Breast epithelium (tissue), 4 donors: ENCODE measurements around the gene IDE. TPM values are rescaled to one million over a fixed set of nuclear protein-coding genes. Genes with fewer than 3 reads are reported as not detected.
"Not testable (repeated sequence)": the region's sequence is repeated elsewhere in the genome, so short reads cannot be mapped to it uniquely, and the experiment has no call there.

Experiments used
- DNase-seq, 2 donors: peaks; one replicate each; pipeline ENCODE4 v3.0.0-alpha.2; 2019; ENCODE audit warnings: low spot score in 2 of 2
- H3K27ac ChIP-seq, 2 donors: fragments of 200-600 bp; sonication (generic) in 1 of 2; one replicate each; pipeline ENCODE4 v1.5.1; 2016 to 2019; ENCODE audit warnings: mild to moderate bottlenecking in 1 of 2
- H3K27me3 ChIP-seq, 2 donors: fragments of 200-600 bp; sonication (generic) in 1 of 2; one replicate each; pipeline versions ENCODE4 v1.5.1 to v1.6.0; 2017 to 2019; ENCODE audit warnings: control low read depth in 1 of 2, mild to moderate bottlenecking in 1 of 2
- H3K36me3 ChIP-seq: fragments of 200-600 bp; one replicate; pipeline ENCODE4 v1.5.1; 2019
- H3K4me1 ChIP-seq, 2 donors: fragments of 200-600 bp; sonication (generic); one replicate each; pipeline ENCODE4 v1.5.1; 2016 to 2019; ENCODE audit warnings: control low read depth in 1 of 2
- H3K4me3 ChIP-seq, 3 donors: fragments of 200-600 bp; sonication (generic); 1 replicate in 2 of 3; 2 replicates in 1 of 3; pipeline ENCODE4 v1.5.1; 2016 to 2019; ENCODE audit warnings: mild to moderate bottlenecking in 3 of 3, moderate library complexity in 2 of 3
- H3K9me3 ChIP-seq, 2 donors: fragments of 200-600 bp; sonication (generic) in 1 of 2; one replicate each; pipeline ENCODE4 v1.5.1; 2016 to 2019; ENCODE audit warnings: control low read depth in 1 of 2
- POLR2A ChIP-seq: fragments of 450-650 bp; IDR thresholded peaks from one replicate; pipeline ENCODE4 v1.6.1; 2016; ENCODE audit warnings: antibody characterized with exemption, mild to moderate bottlenecking, moderate library complexity
- POLR2AphosphoS5 ChIP-seq, 3 donors: sonication (generic); formaldehyde crosslinking; IDR thresholded peaks; one replicate each; pipeline ENCODE4 v1.6.1; 2017; ENCODE audit warnings: antibody characterized with exemption in 3 of 3
- intact Hi-C: fragments of 100-400 bp; cut with DNase I; formaldehyde crosslinking; loops from one replicate; pipeline ENCODE4 v1.15.1; 2023; ENCODE audit warnings: low total_unique reads
- total RNA-seq, 3 donors: library from RNA; depleted of rRNA; stranded (reverse); fragments of >200 nt; gene quantifications; one replicate each; pipeline ENCODE4 v1.1.0, GENCODE V29; 2016
- TF ChIP-seq, protein P1 (sequence below), 3 donors: fragments of 450-650 bp; IDR thresholded peaks; one replicate each; pipeline ENCODE4 v1.5.1; 2016 to 2017; ENCODE audit warnings: antibody characterized with exemption in 3 of 3, mild to moderate bottlenecking in 3 of 3, moderate library complexity in 3 of 3

IDE gene
- total RNA-seq, 3 donors from 2014 or later, result 24.0 to 39.5 (median 29.2) TPM

DNA sequence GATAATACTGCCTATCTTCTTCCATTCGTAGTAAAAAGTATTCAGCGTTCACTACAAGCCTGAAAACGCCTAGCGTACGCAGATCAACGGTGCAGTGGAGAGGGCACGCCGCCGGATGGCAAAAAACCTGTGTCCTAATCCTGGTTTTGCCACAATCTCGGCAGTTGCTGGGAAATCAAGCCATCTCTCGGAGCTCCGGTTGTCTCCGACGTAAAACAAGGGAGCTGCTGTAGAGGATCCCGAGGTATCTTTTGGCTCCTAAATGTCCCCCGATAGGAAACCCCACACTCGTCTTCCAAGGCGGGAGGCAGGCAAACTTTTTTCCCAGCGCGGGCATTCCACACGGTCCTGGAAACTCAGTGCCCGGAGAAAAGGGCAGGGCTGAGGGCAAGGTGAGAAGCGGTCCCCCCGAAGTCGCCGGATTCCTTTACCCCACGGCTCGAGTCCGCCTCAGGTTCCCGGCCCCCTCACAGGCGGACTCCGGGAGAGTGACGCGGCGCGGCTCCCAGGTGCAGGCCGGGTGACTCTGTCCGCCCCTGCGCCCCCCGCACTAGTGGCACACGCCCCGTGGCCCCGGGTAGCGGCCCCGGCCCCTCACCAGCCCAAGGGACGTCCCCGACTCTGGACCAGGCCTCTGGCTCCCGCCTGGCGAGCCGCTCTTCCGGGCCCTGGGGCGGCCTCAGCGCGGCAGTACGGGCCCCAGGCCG, 649 bp downstream of the IDE start:
- intact Hi-C loops, result no loop called here
- peak overlapping the region; percentile 91 to 96 for H3K27ac ChIP-seq
- no peak for DNase-seq

DNA sequence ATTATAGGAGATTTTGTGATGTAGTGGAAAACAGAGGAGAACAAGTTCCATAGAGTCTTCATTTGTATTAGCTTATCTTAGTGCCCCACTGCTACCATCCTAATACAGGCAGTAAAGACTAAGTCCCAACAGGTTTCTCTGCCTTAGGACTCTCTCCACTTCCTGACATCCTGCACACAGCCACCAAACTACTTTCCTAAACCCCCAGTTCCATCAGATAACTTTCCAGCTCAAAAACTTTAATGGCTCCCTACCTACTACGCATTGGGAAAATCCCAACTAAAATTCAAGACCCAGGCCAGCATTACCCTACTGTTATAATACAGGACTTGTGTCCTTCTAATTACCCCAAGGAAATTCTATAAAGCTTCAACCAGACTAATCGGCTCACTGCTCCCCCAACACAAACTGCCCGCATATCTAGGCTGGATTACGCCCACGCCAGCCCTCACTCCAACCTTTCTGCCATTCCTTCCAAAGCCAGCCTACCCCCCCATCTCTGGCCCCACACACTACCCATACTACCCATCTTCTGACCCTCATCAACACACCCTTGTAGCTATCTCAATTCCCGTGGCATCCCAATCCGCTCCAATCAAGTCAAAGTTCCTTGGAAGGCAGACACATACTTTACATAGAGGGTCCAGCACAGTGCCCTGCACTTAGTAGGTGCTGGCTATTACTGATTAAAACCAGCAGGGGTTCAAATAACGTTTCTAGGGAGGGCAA, 1.4 kb downstream of the IDE start:
- Histone ChIP-seq H3K4me3 (peak overlapping the region; percentile 82 to 91 (median 88)), H3K4me1 (no peaks in the 10 kb centered on the region), H3K36me3 (no peaks in the 10 kb centered on the region), H3K27me3 (no peaks in the 10 kb centered on the region), H3K9me3 (no peaks in the 10 kb centered on the region), H3K27ac (peak overlapping the region; percentile 91 to 96)
- intact Hi-C loops, result no loop called here
- DNase-seq, result no peak
- TF ChIP-seq POLR2A (no peak), POLR2AphosphoS5 (IDR thresholded peaks at IDR 0.05) (no peak)
- TF ChIP-seq, protein P1, sequence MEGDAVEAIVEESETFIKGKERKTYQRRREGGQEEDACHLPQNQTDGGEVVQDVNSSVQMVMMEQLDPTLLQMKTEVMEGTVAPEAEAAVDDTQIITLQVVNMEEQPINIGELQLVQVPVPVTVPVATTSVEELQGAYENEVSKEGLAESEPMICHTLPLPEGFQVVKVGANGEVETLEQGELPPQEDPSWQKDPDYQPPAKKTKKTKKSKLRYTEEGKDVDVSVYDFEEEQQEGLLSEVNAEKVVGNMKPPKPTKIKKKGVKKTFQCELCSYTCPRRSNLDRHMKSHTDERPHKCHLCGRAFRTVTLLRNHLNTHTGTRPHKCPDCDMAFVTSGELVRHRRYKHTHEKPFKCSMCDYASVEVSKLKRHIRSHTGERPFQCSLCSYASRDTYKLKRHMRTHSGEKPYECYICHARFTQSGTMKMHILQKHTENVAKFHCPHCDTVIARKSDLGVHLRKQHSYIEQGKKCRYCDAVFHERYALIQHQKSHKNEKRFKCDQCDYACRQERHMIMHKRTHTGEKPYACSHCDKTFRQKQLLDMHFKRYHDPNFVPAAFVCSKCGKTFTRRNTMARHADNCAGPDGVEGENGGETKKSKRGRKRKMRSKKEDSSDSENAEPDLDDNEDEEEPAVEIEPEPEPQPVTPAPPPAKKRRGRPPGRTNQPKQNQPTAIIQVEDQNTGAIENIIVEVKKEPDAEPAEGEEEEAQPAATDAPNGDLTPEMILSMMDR (IDR thresholded peaks at IDR 0.05), result no peak

More for the DNA sequence above, 649 bp downstream of the IDE start:
- TF ChIP-seq, protein P1 (IDR thresholded peaks at IDR 0.05), result peak in 2 of 3 donors; percentile 11 to 39
- no peak for TF ChIP-seq POLR2A
- Histone ChIP-seq H3K27me3 (no peaks in the 10 kb centered on the region), H3K4me1 (no peaks in the 10 kb centered on the region), H3K9me3 (no peaks in the 10 kb centered on the region), H3K4me3 (peak overlapping the region; percentile 82 to 91 (median 88)), H3K36me3 (no peaks in the 10 kb centered on the region)

- no peak overlapping the region for H3K27ac ChIP-seq
- TF ChIP-seq POLR2A (no peak), POLR2AphosphoS5 (IDR thresholded peaks at IDR 0.05) (no peak)
- TF ChIP-seq, protein P1 (IDR thresholded peaks at IDR 0.05), result no peak
- H3K4me3 ChIP-seq, result no peak overlapping the region
- H3K4me1 ChIP-seq, result no peaks in the 10 kb centered on the region
- no peaks in the 10 kb centered on the region for H3K9me3 ChIP-seq
- intact Hi-C loops, result loop anchor here (2.0 kb wide), 1 partner anchor 55 kb away; no protein-coding TSS in a partner anchor
- H3K36me3 ChIP-seq, result no peaks in the 10 kb centered on the region
- H3K27me3 ChIP-seq, result no peaks in the 10 kb centered on the region
- DNase-seq, result no peak
These were observed 2.2 kb downstream of the IDE start for GRCh38 chr10:92571649-92572048.

- not testable (repeated sequence) for H3K4me1 ChIP-seq, H3K27me3 ChIP-seq, DNase-seq, H3K4me3 ChIP-seq, H3K9me3 ChIP-seq, H3K36me3 ChIP-seq, H3K27ac ChIP-seq
- intact Hi-C loops, result loop anchor here (2.0 kb wide), 1 partner anchor 53 kb away; no protein-coding TSS in a partner anchor
These were observed 4.2 kb downstream of the IDE start for GRCh38 chr10:92569663-92570062.

DNA sequence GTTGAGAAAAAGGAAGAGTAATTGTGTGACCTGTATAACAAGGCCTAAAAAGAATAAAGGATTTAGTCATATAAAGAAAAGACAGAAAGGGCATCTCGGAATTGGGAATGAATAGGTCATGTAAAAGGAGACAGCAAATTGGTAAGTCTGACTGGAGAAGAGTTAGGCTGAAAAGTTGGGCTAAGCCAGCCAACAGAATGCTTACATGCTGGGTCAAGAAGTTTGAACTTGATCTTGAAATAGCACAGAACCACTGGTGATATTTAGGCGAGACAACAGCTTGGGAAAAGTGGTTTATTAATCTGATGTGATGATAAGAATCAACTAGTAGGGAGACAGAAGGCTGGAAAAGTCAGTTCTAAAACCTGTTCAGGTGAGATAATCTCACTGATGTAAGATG, 4.8 kb downstream of the IDE start:
- H3K4me1 ChIP-seq, result no peaks in the 10 kb centered on the region
- no peak overlapping the region for H3K27ac ChIP-seq
- no peak overlapping the region for H3K4me3 ChIP-seq
- TF ChIP-seq POLR2AphosphoS5 (IDR thresholded peaks at IDR 0.05) (no peak), POLR2A (no peak)
- TF ChIP-seq, protein P1 (IDR thresholded peaks at IDR 0.05), result no peak
- intact Hi-C loops, result no loop called here
- no peaks in the 10 kb centered on the region for H3K27me3 ChIP-seq
- H3K36me3 ChIP-seq, result no peaks in the 10 kb centered on the region
- no peak for DNase-seq
- H3K9me3 ChIP-seq, result no peaks in the 10 kb centered on the region
